ENCODE measurements around the gene CNBD2. TPM values are rescaled to one million over a fixed set of nuclear protein-coding genes. Genes with fewer than 3 reads are reported as not detected.

The CNBD2 gene
- total RNA-seq: 1.4 and 4.2 TPM in 2 replicates

GRCh38 chr20:35967979-35968640, at the start of gene CNBD2:
Gene CNBD2 (plus strand): TSS chr20:35968590. CDS start chr20:35968763, 173 bp downstream.

GRCh38 chr20:35954200-35954906, 14.0 kb upstream of the CNBD2 start, which contains the start of gene SCAND1:
Gene SCAND1 (minus strand): TSS chr20:35954502. CDS start chr20:35954284, 218 bp downstream.

Other genes with a start within 250 kb of the CNBD2 start
- gene RBM39, start 226.3 kb upstream of the CNBD2 start, total RNA-seq: 252 and 284 TPM in 2 replicates
- 25.3 and 25.7 TPM in 2 replicates for gene PHF20, start 196.6 kb upstream of the CNBD2 start, total RNA-seq
- 60.6 and 90.9 TPM in 2 replicates for gene SCAND1, start 14.1 kb upstream of the CNBD2 start, total RNA-seq
- 0.97 and 4.9 TPM in 2 replicates for gene EPB41L1, start 186.2 kb downstream of the CNBD2 start, total RNA-seq